ENCODE measurements around the gene SPATA9. TPM values are rescaled to one million over a fixed set of nuclear protein-coding genes. Genes with fewer than 3 reads are reported as not detected.

Gene SPATA9
- total and polyA plus RNA-seq, 11 donors = 0.17 to 0.99 (median 0.53) TPM; not detected in 7

GRCh38 chr5:95720094-95720786, 37.4 kb upstream of the SPATA9 start:
- ATAC-seq (peak; percentile 58 to 85 (median 69)), DNase-seq (no peak)
- H3K9me3 ChIP-seq = no peaks in the 10 kb centered on the region
- no peak overlapping the region for H3K4me3 ChIP-seq
- WGBS, 4 donors = 61 to 76% (median 66%) methylated on average over 3 of the region's 3 CpGs
- TF ChIP-seq CTCF (IDR thresholded peaks at IDR 0.05) = no peak
- TF ChIP-seq POLR2A (IDR thresholded peaks at IDR 0.05) = no peak
- intact Hi-C loops (cut with DNase I) = no loop called here
- peaks cover 0 to 42% (median 17%) of the 10 kb centered on the region in 12 donors for H3K4me1 ChIP-seq
- H3K27me3 ChIP-seq = no peaks in the 10 kb centered on the region
- no peaks in the 10 kb centered on the region for H3K36me3 ChIP-seq
- peak overlapping the region in 3 of 12 donors; percentile 22 to 46 (median 26) for H3K27ac ChIP-seq

DNA sequence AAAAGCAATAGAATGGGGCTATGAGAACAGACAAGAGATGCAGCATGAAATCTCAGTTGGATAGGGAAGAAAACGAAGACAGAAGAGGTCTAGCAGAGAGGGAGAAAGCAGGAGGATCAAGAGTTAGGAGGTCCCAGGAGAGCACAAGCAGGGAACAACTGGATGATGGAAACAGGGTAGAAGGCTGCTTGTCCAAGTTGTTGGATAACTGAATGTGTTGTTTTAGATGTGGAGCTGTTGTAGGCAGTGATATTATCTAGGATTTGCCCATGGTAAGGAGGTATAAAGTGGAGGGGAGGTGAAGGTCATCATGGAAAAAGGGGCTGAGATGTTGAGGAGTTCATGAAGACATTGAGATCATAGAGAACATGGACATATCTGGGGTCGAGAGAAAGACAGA, 35.9 kb upstream of the SPATA9 start:
- Histone ChIP-seq H3K27me3 (no peaks in the 10 kb centered on the region), H3K4me1 (peaks cover 0 to 33% (median 16%) of the 10 kb centered on the region in 12 donors), H3K9me3 (no peaks in the 10 kb centered on the region), H3K4me3 (no peak overlapping the region), H3K27ac (no peak overlapping the region), H3K36me3 (no peaks in the 10 kb centered on the region)
- DNase-seq = no peak
- ATAC-seq = no peak
- WGBS, 4 donors = 83 to 89% (median 87%) methylated on average over 2 of the region's 2 CpGs
- TF ChIP-seq POLR2A (IDR thresholded peaks at IDR 0.05) (no peak), CTCF (IDR thresholded peaks at IDR 0.05) (no peak)
- intact Hi-C loops (cut with DNase I) = no loop called here

DNA sequence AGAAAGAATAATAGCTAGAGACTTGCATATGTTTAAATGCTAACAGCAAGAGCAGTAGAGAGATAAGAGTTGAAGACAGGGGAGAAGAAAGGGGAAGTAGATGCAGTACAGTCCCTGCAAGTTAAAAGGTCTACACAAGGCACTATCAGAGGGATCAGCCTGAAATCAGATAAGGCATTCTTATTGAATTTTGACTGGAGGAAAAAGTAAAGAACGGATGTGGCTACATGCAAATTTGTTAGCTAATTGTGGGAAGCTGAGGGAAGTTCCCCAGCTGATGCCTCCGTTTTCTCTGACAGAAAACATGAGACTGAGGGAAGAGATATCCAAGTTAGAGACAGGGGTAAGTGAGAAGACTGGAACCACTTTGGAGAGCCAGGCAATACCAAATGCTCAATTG, 35.4 kb upstream of the SPATA9 start:
- Histone ChIP-seq H3K4me1 (peaks cover 0 to 27% (median 12%) of the 10 kb centered on the region in 12 donors), H3K27ac (no peak overlapping the region), H3K9me3 (no peaks in the 10 kb centered on the region), H3K36me3 (no peaks in the 10 kb centered on the region), H3K27me3 (no peaks in the 10 kb centered on the region), H3K4me3 (no peak overlapping the region)
- TF ChIP-seq POLR2A (IDR thresholded peaks at IDR 0.05) (no peak), CTCF (IDR thresholded peaks at IDR 0.05) (no peak)
- 63 to 83% (median 70%) methylated on average over 2 of the region's 2 CpGs for WGBS, 4 donors
- ATAC-seq = no peak
- intact Hi-C loops (cut with DNase I) = no loop called here
- no peak for DNase-seq

DNA sequence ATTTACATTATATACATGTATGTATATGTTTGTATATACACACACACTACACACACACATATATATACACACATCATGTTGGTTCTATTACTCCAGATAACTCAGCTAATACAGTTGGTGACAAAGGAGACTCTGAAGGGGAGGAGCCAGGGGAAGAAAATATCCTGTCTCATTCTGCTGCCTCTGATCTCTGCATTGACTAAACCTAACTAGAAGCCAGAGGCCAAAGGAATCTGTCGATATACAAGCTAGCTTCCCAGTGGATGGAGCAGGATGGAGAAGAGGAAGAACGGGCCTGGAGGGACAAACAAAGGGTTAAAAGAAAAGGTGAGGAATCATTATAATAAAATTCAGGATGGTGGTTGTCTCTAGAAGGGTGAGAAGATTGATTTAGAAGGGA, 34.6 kb upstream of the SPATA9 start:
- WGBS, 4 donors = 82 to 88% (median 82%) methylated on average over 2 of the region's 2 CpGs
- intact Hi-C loops (cut with DNase I) = no loop called here
- DNase-seq (no peak), ATAC-seq (no peak)
- Histone ChIP-seq H3K36me3 (no peaks in the 10 kb centered on the region), H3K4me1 (peaks cover 0 to 23% (median 9%) of the 10 kb centered on the region in 12 donors), H3K4me3 (no peak overlapping the region), H3K9me3 (no peaks in the 10 kb centered on the region), H3K27me3 (no peaks in the 10 kb centered on the region), H3K27ac (no peak overlapping the region)
- TF ChIP-seq POLR2A (IDR thresholded peaks at IDR 0.05) (no peak), CTCF (IDR thresholded peaks at IDR 0.05) (no peak)
